Testis (tissue), 3 donors: Measurements from ENCODE around the gene EPHB1. TPM values are rescaled to one million over a fixed set of nuclear protein-coding genes. Genes with fewer than 3 reads are reported as not detected.

Experiments used
- DNase-seq: peaks from one replicate; pipeline ENCODE4 v3.0.0-alpha.2; 2019
- H3K27ac ChIP-seq, 2 donors: fragments of 200-600 bp; sonication (generic); one replicate each; pipeline ENCODE4 v1.5.1; 2019
- H3K27me3 ChIP-seq: fragments of 200-600 bp; sonication (generic); one replicate; pipeline ENCODE4 v1.5.1; 2019
- H3K36me3 ChIP-seq: fragments of 200-600 bp; sonication (generic); one replicate; pipeline ENCODE4 v1.5.1; 2017; ENCODE audit warnings: low read depth; ENCODE audit errors: missing control alignments
- H3K4me1 ChIP-seq: fragments of 200-600 bp; sonication (generic); one replicate; pipeline ENCODE4 v1.5.1; 2019
- H3K4me3 ChIP-seq, 2 donors: fragments of 200-600 bp; sonication (generic); one replicate each; pipeline ENCODE4 v1.5.1; 2017 to 2019
- H3K9me3 ChIP-seq: fragments of 200-600 bp; sonication (generic); one replicate; pipeline ENCODE4 v1.5.1; 2017
- CTCF ChIP-seq, 3 experiments: fragments of 450-650 bp in 2 of 3; fragments of 200-600 bp in 1 of 3; sonication (generic) in 1 of 3; IDR thresholded peaks; one replicate each; pipeline ENCODE4 v1.5.1; 2016 to 2019; ENCODE audit warnings: antibody characterized with exemption in 3 of 3, mild to moderate bottlenecking in 2 of 3, moderate library complexity in 1 of 3
- POLR2A ChIP-seq: fragments of 450-650 bp; IDR thresholded peaks from one replicate; pipeline ENCODE4 v1.6.1; 2017; ENCODE audit warnings: antibody characterized with exemption, mild to moderate bottlenecking, moderate library complexity
- WGBS, 2 donors: methylation state at CpG; one replicate each; pipeline ENCODE4 v1.1.5; 2018; 5-methylcytosine and 5-hydroxymethylcytosine counted together
- intact Hi-C: fragments of 100-400 bp; cut with DNase I; formaldehyde crosslinking; loops from one replicate; pipeline ENCODE4 v1.15.1; 2023; ENCODE audit warnings: low total_unique reads
- polyA plus RNA-seq: library from polyadenylated mRNA; stranded (reverse); fragments of 350-450 nt; fragmentation: Illumina TruSeq; extraction: RNeasy Lipid Tissue Mini Kit (QIAGEN cat#74804); gene quantifications from one replicate; pipeline ENCODE4 v1.2.3, GENCODE V29; 2014; ENCODE audit warnings: low read depth, low replicate concordance; ENCODE audit not compliant: insufficient read depth
- total RNA-seq, 2 donors: library from RNA; depleted of rRNA; stranded (reverse); fragments of >200 nt; gene quantifications; one replicate each; pipeline ENCODE4 v1.2.3, GENCODE V29; 2016

The EPHB1 gene
- total and polyA plus RNA-seq, 3 donors from 2014 or later: 20.8 to 37.1 (median 31.3) TPM

DNA sequence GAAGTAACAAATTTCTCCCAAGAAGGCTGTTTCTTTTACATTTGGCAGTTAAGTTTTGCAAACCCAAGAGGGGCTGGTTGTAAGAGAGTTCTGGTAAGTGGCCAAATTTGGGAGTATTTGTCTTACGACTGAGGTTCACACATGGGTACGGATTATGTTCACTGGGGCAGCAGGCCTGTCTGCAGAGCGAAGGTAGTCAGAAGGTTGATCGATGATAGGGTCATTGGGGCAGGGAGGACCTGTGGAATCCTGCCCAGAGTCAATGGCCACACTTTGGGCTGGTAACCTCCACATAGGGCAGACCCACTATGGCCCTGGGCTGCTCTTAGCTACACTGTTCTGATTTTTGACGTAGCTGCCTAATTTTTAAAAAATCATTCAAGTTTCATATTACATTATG lies 368.6 kb downstream of the EPHB1 start:
- Histone ChIP-seq H3K27ac (no peak overlapping the region), H3K4me3 (no peak overlapping the region), H3K4me1 (no peaks in the 10 kb centered on the region), H3K27me3 (no peaks in the 10 kb centered on the region), H3K9me3 (no peaks in the 10 kb centered on the region), H3K36me3 (no peaks in the 10 kb centered on the region)
- TF ChIP-seq POLR2A (no peak), CTCF (IDR thresholded peaks at IDR 0.05) (no peak)
- WGBS, 2 donors: 90 to 96% methylated on average over 5 of the region's 5 CpGs
- intact Hi-C loops: no loop called here
- DNase-seq: no peak

- intact Hi-C loops: no loop called here
- no peaks in the 10 kb centered on the region for H3K36me3 ChIP-seq
- no peaks in the 10 kb centered on the region for H3K4me1 ChIP-seq
- TF ChIP-seq POLR2A: no peak
- no peak for TF ChIP-seq CTCF (IDR thresholded peaks at IDR 0.05)
- 83 to 91% methylated on average over 5 of the region's 5 CpGs for WGBS, 2 donors
- H3K9me3 ChIP-seq: no peaks in the 10 kb centered on the region
- H3K27me3 ChIP-seq: no peaks in the 10 kb centered on the region
- H3K27ac ChIP-seq: no peak overlapping the region
- no peak overlapping the region for H3K4me3 ChIP-seq
- DNase-seq: no peak
Observed at GRCh38 chr3:135165260-135165659, 370.2 kb downstream of the EPHB1 start.

DNA sequence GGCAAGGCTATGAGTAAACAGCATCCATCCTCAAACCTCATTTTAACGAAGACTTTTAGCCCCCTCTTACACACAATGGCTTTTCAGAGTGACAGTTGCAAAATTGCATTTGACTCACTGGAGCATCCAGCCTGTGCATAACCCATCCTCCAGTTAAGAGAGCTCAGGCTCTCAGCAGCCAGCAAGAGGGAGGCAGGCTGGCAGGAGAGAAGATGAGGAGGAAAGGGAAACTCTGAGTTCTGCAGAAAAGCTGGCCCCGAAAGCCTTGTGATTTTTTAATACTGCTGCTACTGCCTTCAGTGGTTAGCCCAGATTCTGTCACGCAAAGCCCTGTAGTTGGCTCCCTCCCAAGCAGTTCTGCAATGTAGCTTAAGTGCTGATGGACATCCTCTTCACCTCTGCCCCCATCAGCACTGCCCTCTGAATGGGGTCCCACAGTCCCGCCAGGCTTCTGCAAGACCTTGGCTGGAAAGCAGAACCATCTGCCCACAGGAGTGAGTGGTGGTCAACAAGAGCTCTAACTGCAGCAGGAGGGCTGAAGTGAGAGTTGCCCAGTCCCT lies 371.3 kb downstream of the EPHB1 start:
- no peak for DNase-seq
- intact Hi-C loops: no loop called here
- Histone ChIP-seq H3K27me3 (no peaks in the 10 kb centered on the region), H3K4me1 (no peaks in the 10 kb centered on the region), H3K27ac (no peak overlapping the region), H3K4me3 (no peak overlapping the region), H3K36me3 (no peaks in the 10 kb centered on the region), H3K9me3 (no peaks in the 10 kb centered on the region)
- 75 to 88% methylated on average over 4 of the region's 4 CpGs for WGBS, 2 donors
- TF ChIP-seq POLR2A (no peak), CTCF (IDR thresholded peaks at IDR 0.05) (no peak)

DNA sequence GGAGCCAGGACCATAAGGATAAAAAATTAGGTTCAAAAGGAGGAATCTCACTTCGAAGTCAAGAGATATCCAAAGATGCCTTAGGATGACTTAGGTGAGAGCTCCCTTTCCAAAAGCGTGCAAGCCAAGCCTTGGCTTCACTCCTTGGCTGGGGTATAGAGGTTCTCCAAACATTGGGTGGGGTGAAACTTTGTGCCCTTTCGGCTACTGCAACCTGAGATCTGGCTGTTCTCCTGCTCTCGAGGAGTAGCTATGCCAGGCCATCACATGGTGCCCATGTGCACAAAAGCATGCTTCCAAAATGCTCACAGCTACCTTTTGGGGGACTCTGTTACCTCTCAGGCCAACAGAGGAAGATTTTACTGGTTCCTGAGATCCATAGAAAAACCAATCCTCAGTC lies 373.8 kb downstream of the EPHB1 start:
- Histone ChIP-seq H3K4me3 (no peak overlapping the region), H3K27ac (no peak overlapping the region), H3K27me3 (no peaks in the 10 kb centered on the region), H3K9me3 (no peaks in the 10 kb centered on the region), H3K36me3 (no peaks in the 10 kb centered on the region), H3K4me1 (no peaks in the 10 kb centered on the region)
- WGBS, 2 donors: 91 to 94% methylated on average over 4 of the region's 4 CpGs
- TF ChIP-seq CTCF (IDR thresholded peaks at IDR 0.05): no peak
- no peak for TF ChIP-seq POLR2A
- no peak for DNase-seq
- intact Hi-C loops: no loop called here

DNA sequence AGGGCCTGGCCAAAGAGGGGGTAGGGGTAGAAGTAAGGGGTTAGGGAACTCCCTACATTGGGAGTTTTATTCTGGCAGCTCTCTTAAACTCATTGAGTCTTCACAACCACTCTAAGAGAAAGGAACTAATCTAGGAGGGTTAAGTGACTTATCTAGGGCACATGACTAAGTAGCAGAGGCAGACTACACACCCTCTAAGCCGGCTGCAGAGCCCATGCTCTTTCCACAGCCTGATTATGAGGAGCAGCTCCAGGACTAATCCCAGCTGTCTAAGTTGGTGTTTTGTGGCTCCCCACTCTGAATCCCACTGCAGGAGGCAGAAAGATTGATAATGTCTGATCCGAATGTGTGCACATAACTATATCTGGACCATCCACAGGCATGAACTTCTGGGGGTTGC lies 374.6 kb downstream of the EPHB1 start:
- 84 to 93% methylated on average over 2 of the region's 2 CpGs for WGBS, 2 donors
- no peak overlapping the region for H3K27ac ChIP-seq
- H3K36me3 ChIP-seq: no peaks in the 10 kb centered on the region
- no peak for DNase-seq
- no peaks in the 10 kb centered on the region for H3K4me1 ChIP-seq
- intact Hi-C loops: no loop called here
- H3K9me3 ChIP-seq: no peaks in the 10 kb centered on the region
- TF ChIP-seq CTCF (IDR thresholded peaks at IDR 0.05): no peak
- TF ChIP-seq POLR2A: no peak
- H3K27me3 ChIP-seq: no peaks in the 10 kb centered on the region
- no peak overlapping the region for H3K4me3 ChIP-seq
